ENCODE data around the gene LASP1NB.

The LASP1NB gene

DNA sequence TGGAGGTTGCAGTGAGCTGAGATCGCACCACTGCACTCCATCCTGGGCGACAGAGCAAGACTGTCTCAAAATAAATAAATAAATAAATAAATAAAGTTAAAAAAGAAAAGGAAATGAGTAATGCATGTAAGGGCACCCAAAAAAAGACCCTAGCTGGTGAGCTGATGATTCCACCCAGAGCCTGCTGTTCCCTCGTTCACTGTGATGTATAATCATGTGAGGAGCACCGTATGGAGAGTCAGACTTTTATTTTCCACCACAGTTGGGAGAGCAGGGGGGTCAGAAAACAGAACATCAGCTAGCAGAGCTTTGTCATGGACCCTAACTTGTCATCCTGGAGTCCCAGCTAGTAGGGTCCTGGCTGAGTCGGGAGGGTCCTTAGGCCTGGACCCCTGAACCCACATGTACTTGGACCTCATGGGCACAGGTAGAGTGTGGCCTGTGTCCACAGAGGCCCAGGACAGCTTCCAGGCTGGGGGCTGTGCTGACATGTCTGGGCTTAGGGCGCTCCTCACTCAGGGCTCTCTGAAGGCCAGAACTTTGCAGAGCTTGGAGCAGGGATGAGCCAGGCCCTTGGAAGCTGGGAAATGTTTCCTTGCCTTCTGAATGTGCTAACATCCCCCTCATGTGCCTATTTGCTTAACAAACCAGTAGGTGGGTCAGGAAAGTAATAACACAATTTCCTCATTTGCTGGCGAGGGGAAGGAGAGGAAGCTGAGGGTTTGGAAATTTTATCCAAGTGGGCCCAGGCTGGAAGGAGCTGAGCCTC lies 18.8 kb upstream of the LASP1NB start:
- no peak for TF ChIP-seq CTCF (IDR thresholded peaks at IDR 0.05)
- peak overlapping the region; percentile 12 for H3K27ac Mint-ChIP-seq (ENCODE audit: unreplicated experiment)
- peaks cover 31% of the 10 kb centered on the region for H3K36me3 Mint-ChIP-seq (ENCODE audit: unreplicated experiment)
- H3K9me3 Mint-ChIP-seq (ENCODE audit: unreplicated experiment): no peaks in the 10 kb centered on the region
- DNase-seq (ENCODE audit: extremely low spot score, unreplicated experiment): no peak
- peaks cover 11% of the 10 kb centered on the region for H3K4me1 Mint-ChIP-seq (ENCODE audit: unreplicated experiment)
- no peaks in the 10 kb centered on the region for H3K27me3 Mint-ChIP-seq (ENCODE audit: unreplicated experiment)
- H3K4me3 Mint-ChIP-seq (ENCODE audit: unreplicated experiment): no peak overlapping the region

DNA sequence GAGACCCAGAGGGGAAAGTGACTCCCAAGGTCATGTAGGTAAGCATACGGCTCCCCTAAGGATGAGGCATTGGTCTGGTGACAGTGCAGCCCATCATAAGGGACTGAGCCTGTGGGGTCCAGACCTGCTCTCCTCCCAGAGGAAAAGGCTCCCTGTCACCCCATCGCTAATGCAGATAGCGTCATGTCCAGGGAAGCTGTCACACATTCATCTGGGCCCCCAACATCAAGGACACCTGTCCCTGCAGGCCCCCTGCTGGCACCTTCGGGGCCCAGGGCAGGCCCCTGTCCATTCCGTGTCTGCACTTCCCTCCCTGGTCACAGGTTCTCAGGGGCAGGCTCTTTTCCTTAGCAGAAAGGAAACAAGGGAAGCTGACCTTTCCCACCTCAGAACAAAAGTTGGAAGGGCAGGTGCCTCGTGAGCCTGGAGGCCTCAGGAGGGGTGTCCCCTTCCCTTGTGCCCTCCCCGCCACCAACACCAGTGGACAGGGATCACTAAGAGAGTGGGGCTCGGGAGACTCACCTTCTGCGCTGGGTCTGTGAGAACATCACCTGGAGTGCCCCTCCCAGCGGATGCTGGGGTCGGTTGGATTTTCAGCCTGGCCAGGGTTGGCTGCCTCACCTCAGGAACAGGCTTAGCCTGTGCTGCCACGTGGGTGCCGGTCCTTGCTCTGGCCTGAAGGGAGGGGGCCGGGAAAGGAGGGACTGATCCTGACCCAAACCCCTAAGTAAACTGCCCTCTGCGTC lies 17.3 kb upstream of the LASP1NB start:
- H3K36me3 Mint-ChIP-seq (ENCODE audit: unreplicated experiment): peaks cover 31% of the 10 kb centered on the region
- no peak for TF ChIP-seq CTCF (IDR thresholded peaks at IDR 0.05)

DNA sequence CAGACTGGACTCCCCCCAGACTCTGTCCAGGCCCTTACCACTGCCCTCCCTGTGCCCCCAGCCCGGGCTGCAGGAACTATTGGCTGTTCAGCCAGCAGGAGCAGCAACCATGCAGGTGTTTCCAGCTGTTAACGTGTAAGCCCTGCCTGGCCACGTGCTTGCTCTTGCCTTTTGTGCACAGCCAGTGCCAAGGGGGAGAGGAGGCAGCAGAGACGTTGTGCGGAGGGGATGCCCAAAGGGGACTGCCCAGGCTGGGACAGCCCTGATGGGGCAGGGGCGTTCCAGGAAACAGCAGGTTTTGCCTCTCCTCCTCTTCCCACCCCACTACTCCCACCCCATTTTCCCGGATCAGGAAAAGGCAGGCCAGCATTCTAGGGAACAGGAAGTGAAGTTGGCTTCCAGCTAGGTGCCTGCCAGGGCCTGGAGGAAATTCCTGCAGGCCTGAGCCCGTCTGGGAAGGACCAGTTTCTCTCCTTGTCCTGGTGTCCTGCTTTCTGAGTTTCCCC lies 16.7 kb upstream of the LASP1NB start:
- Mint-ChIP-seq H3K9me3 (ENCODE audit: unreplicated experiment) (no peaks in the 10 kb centered on the region), H3K4me3 (ENCODE audit: unreplicated experiment) (no peak overlapping the region), H3K36me3 (ENCODE audit: unreplicated experiment) (peaks cover 31% of the 10 kb centered on the region)

More for the DNA sequence above, 17.3 kb upstream of the LASP1NB start:
- Mint-ChIP-seq H3K4me1 (ENCODE audit: unreplicated experiment) (peaks cover 11% of the 10 kb centered on the region), H3K27ac (ENCODE audit: unreplicated experiment) (no peak overlapping the region), H3K9me3 (ENCODE audit: unreplicated experiment) (no peaks in the 10 kb centered on the region), H3K27me3 (ENCODE audit: unreplicated experiment) (no peaks in the 10 kb centered on the region), H3K4me3 (ENCODE audit: unreplicated experiment) (no peak overlapping the region)
- no peak for DNase-seq (ENCODE audit: extremely low spot score, unreplicated experiment)

GRCh38 chr17:38910325-38910724 lies 15.1 kb upstream of the LASP1NB start:
- H3K27ac Mint-ChIP-seq (ENCODE audit: unreplicated experiment): no peak overlapping the region
- no peak for DNase-seq (ENCODE audit: extremely low spot score, unreplicated experiment)
- H3K9me3 Mint-ChIP-seq (ENCODE audit: unreplicated experiment): no peaks in the 10 kb centered on the region
- TF ChIP-seq CTCF (IDR thresholded peaks at IDR 0.05): no peak
- no peaks in the 10 kb centered on the region for H3K27me3 Mint-ChIP-seq (ENCODE audit: unreplicated experiment)
- no peak overlapping the region for H3K4me3 Mint-ChIP-seq (ENCODE audit: unreplicated experiment)
- H3K36me3 Mint-ChIP-seq (ENCODE audit: unreplicated experiment): peaks cover 28% of the 10 kb centered on the region
- peaks cover 11% of the 10 kb centered on the region for H3K4me1 Mint-ChIP-seq (ENCODE audit: unreplicated experiment)

More for the DNA sequence above, 16.7 kb upstream of the LASP1NB start:
- no peak for DNase-seq (ENCODE audit: extremely low spot score, unreplicated experiment)
- H3K4me1 Mint-ChIP-seq (ENCODE audit: unreplicated experiment): peaks cover 11% of the 10 kb centered on the region
- TF ChIP-seq CTCF (IDR thresholded peaks at IDR 0.05): no peak
- no peak overlapping the region for H3K27ac Mint-ChIP-seq (ENCODE audit: unreplicated experiment)
- no peaks in the 10 kb centered on the region for H3K27me3 Mint-ChIP-seq (ENCODE audit: unreplicated experiment)

Measured in osteocyte (in vitro differentiated cells).